Neuronal stem cell (in vitro differentiated cells): ENCODE data around the gene NTRK2.

Experiments
- DNase-seq: peaks from one replicate; pipeline ENCODE4 v3.0.0-alpha.2; 2013; ENCODE audit warnings: low spot score
- H2AFZ ChIP-seq: one replicate; pipeline ENCODE4 v1.6.1; 2013; ENCODE audit warnings: mild to moderate bottlenecking, low read length, inconsistent platforms
- H2AK5ac ChIP-seq: 2 replicates; pipeline ENCODE4 v1.6.1; 2013; ENCODE audit warnings: low read depth, mild to moderate bottlenecking, inconsistent platforms, low read length, moderate library complexity, mixed read lengths
- H2BK120ac ChIP-seq: 2 replicates; pipeline ENCODE4 v1.6.1; 2013; ENCODE audit warnings: low read depth, mild to moderate bottlenecking, inconsistent platforms, low read length, moderate library complexity, mixed read lengths
- H2BK12ac ChIP-seq: one replicate; pipeline ENCODE4 v1.6.1; 2013; ENCODE audit warnings: low read length, inconsistent platforms
- H2BK15ac ChIP-seq: 2 replicates; pipeline ENCODE4 v1.6.1; 2013; ENCODE audit warnings: mild to moderate bottlenecking, low read length, inconsistent platforms, mixed read lengths
- H2BK5ac ChIP-seq: one replicate; pipeline ENCODE4 v1.6.1; 2013; ENCODE audit warnings: inconsistent platforms, mild to moderate bottlenecking, low read length, moderate library complexity
- H3K14ac ChIP-seq: one replicate; pipeline ENCODE4 v1.6.1; 2013; ENCODE audit warnings: low read length, inconsistent platforms
- H3K18ac ChIP-seq: 2 replicates; pipeline ENCODE4 v1.6.1; 2013; ENCODE audit warnings: low read length, inconsistent platforms
- H3K23ac ChIP-seq: 2 replicates; pipeline ENCODE4 v1.6.1; 2013; ENCODE audit warnings: low read depth, mild to moderate bottlenecking, mixed read lengths, low read length, inconsistent platforms; ENCODE audit not compliant: poor library complexity
- H3K27ac ChIP-seq: replicated peaks from 3 replicates; pipeline ENCODE4 v1.5.1; 2013; ENCODE audit warnings: low read length, inconsistent platforms
- H3K27me3 ChIP-seq, 3 experiments: 2 replicates each; pipeline ENCODE4 v1.6.1; 2013; ENCODE audit warnings: low read length in 3 of 3, mild to moderate bottlenecking in 2 of 3, inconsistent platforms in 1 of 3, low read depth in 1 of 3, mixed read lengths in 1 of 3, moderate library complexity in 1 of 3; ENCODE audit not compliant: control insufficient read depth in 3 of 3, insufficient read depth in 3 of 3
- H3K36me3 ChIP-seq, 2 donors: replicated peaks in 1 of 2; 2 replicates each; pipeline ENCODE4 v1.6.1; 2013; ENCODE audit warnings: low read length in 2 of 2; ENCODE audit not compliant: control insufficient read depth in 2 of 2, insufficient read depth in 2 of 2
- H3K4ac ChIP-seq: 2 replicates; pipeline ENCODE4 v1.6.1; 2013; ENCODE audit warnings: inconsistent platforms, mild to moderate bottlenecking, low read length, moderate library complexity
- H3K4me1 ChIP-seq, 2 donors: 1 replicate in 1 of 2; 2 replicates in 1 of 2; pipeline ENCODE4 v1.6.1; 2013; ENCODE audit warnings: low read length in 2 of 2, low read depth in 1 of 2; ENCODE audit not compliant: control insufficient read depth in 2 of 2, insufficient read depth in 1 of 2
- H3K4me2 ChIP-seq: one replicate; pipeline ENCODE4 v1.6.1; 2013; ENCODE audit warnings: mild to moderate bottlenecking, low read length, inconsistent platforms; ENCODE audit not compliant: insufficient read depth, poor library complexity, severe bottlenecking
- H3K4me3 ChIP-seq, 2 donors: 2 replicates each; pipeline ENCODE4 v1.5.1; 2013; ENCODE audit warnings: low read length in 2 of 2, mild to moderate bottlenecking in 2 of 2, inconsistent platforms in 1 of 2, moderate library complexity in 1 of 2
- H3K79me1 ChIP-seq: one replicate; pipeline ENCODE4 v1.6.1; 2013; ENCODE audit warnings: low read depth, mild to moderate bottlenecking, inconsistent platforms, low read length, moderate library complexity
- H3K9ac ChIP-seq: one replicate; pipeline ENCODE4 v1.6.1; 2013; ENCODE audit warnings: mild to moderate bottlenecking, low read depth, low read length, inconsistent platforms; ENCODE audit not compliant: poor library complexity
- H3K9me3 ChIP-seq, 2 donors: replicated peaks in 1 of 2; 2 replicates each; pipeline versions ENCODE3 to v1.6.1; 2013; ENCODE audit warnings: low read length in 2 of 2, mild to moderate bottlenecking in 2 of 2, inconsistent platforms in 1 of 2, low read depth in 1 of 2, mixed read lengths in 1 of 2, moderate library complexity in 1 of 2; ENCODE audit not compliant: control insufficient read depth in 2 of 2, insufficient read depth in 1 of 2
- H4K8ac ChIP-seq: one replicate; pipeline ENCODE4 v1.6.1; 2013; ENCODE audit warnings: low read depth, mild to moderate bottlenecking, inconsistent platforms, low read length, moderate library complexity
- H4K91ac ChIP-seq: one replicate; pipeline ENCODE4 v1.6.1; 2013; ENCODE audit warnings: low read length, low read depth, mild to moderate bottlenecking, inconsistent platforms; ENCODE audit not compliant: poor library complexity
- WGBS, 2 donors: extraction: QIAGEN DNeasy Blood & Tissue Kit; methylation state at CpG; one replicate each; pipeline ENCODE4 v1.1.7; 2013; ENCODE audit warnings: missing lambda C conversion rate in 2 of 2, mixed read lengths in 1 of 2; ENCODE audit not compliant: insufficient read length in 2 of 2, insufficient replicate concordance in 1 of 2; ENCODE audit errors: extremely low coverage in 2 of 2; 5-methylcytosine and 5-hydroxymethylcytosine counted together

Gene NTRK2

GRCh38 chr9:84940294-84940693, 270.8 kb downstream of the NTRK2 start:
- Histone ChIP-seq H3K9me3 (peaks cover 0 to 2% of the 10 kb centered on the region in 2 donors), H2BK12ac (no peak overlapping the region), H2AK5ac (no peak overlapping the region), H3K23ac (no peak overlapping the region), H3K9ac (no peak overlapping the region), H2BK120ac (no peak overlapping the region), H3K14ac (no peak overlapping the region), H2AFZ (no peak overlapping the region), H2BK5ac (no peak overlapping the region), H3K18ac (no peak overlapping the region), H4K8ac (no peak overlapping the region), H3K4me2 (no peak overlapping the region), H3K4ac (no peak overlapping the region), H3K27ac (no peak overlapping the region), H3K4me3 (no peak overlapping the region), H3K27me3 (no peaks in the 10 kb centered on the region), H2BK15ac (no peak overlapping the region), H3K4me1 (peaks cover 10 to 26% of the 10 kb centered on the region in 2 donors), H4K91ac (no peak overlapping the region), H3K36me3 (no peaks in the 10 kb centered on the region), H3K79me1 (no peaks in the 10 kb centered on the region)
- DNase-seq = no peak
- no CpG with 5 or more reads among the region's 2 CpGs for WGBS, 2 donors

DNA sequence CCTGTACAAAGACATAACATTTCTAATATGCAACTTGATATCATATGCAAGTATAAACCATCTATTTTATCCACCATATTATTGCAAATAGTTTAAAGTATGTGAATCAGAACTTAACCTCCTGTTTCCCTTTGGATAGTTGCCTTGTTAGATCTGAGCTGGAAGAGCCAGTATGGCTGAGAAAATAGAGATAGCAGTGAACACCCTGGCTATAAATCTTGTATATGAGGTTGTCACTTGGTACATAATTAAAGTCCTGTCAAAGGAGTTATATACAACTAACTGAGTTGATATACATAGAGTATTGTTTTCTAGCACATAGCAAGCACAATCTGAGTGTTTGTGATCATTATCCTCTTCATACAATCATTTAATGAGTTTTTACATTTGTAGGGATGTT, 272.3 kb downstream of the NTRK2 start:
- Histone ChIP-seq H2AK5ac (no peak overlapping the region), H3K9ac (no peak overlapping the region), H3K9me3 (peaks cover 0 to 2% of the 10 kb centered on the region in 2 donors), H2BK12ac (no peak overlapping the region), H2BK5ac (no peak overlapping the region), H3K4me2 (no peak overlapping the region), H3K4ac (no peak overlapping the region), H3K23ac (no peak overlapping the region), H4K8ac (no peak overlapping the region), H2BK120ac (no peak overlapping the region), H2BK15ac (no peak overlapping the region), H3K4me1 (peaks cover 6 to 16% of the 10 kb centered on the region in 2 donors), H3K4me3 (no peak overlapping the region), H2AFZ (no peak overlapping the region), H3K79me1 (no peaks in the 10 kb centered on the region), H3K36me3 (no peaks in the 10 kb centered on the region), H4K91ac (no peak overlapping the region), H3K14ac (no peak overlapping the region), H3K18ac (no peak overlapping the region), H3K27me3 (no peaks in the 10 kb centered on the region), H3K27ac (no peak overlapping the region)
- no peak for DNase-seq

DNA sequence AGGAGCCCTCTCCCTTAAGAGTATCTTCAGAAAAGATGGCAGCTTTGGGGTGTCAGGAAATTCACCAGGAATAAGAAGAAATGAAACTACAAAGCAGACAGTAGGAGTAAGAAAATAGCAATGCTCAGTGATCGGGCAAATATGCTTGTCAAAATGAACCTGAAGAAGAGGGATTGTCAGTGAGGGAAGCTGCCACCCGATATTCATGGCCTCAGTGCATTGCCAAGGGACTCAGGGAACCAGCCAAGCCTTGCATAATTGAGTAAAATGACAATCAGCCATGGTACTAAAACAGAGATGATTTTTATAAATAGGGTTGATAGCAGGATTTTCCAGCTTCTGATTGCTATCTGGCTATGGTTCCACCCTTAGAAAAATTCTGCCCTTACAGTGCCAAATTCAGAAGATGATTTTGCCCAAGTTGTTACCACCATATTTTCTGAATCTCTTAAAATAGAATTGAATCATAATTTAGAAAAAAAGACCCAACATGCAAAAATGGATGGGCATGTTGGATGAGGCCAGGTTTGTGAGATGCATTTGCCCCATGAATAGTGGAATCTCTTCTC, 274.0 kb downstream of the NTRK2 start:
- no peak overlapping the region for H3K23ac ChIP-seq
- H2AK5ac ChIP-seq = no peak overlapping the region
- no peak overlapping the region for H2AFZ ChIP-seq
- no peak overlapping the region for H3K4me2 ChIP-seq
- H3K9me3 ChIP-seq = peaks cover 2% of the 10 kb centered on the region in 2 donors
- no peak overlapping the region for H3K18ac ChIP-seq
- H3K14ac ChIP-seq = no peak overlapping the region
- H3K4me3 ChIP-seq = no peak overlapping the region
- H3K9ac ChIP-seq = no peak overlapping the region
- no peaks in the 10 kb centered on the region for H3K79me1 ChIP-seq
- no peak overlapping the region for H2BK12ac ChIP-seq
- no CpG with 5 or more reads among the region's 2 CpGs for WGBS, 2 donors
- H2BK5ac ChIP-seq = no peak overlapping the region
- no peak overlapping the region for H4K91ac ChIP-seq
- DNase-seq = no peak
- no peak overlapping the region for H2BK120ac ChIP-seq
- H3K4me1 ChIP-seq = peaks cover 0 to 7% of the 10 kb centered on the region in 2 donors
- H3K27ac ChIP-seq = no peak overlapping the region
- H4K8ac ChIP-seq = no peak overlapping the region
- H2BK15ac ChIP-seq = no peak overlapping the region
- no peaks in the 10 kb centered on the region for H3K36me3 ChIP-seq
- no peak overlapping the region for H3K4ac ChIP-seq
- H3K27me3 ChIP-seq = no peaks in the 10 kb centered on the region

DNA sequence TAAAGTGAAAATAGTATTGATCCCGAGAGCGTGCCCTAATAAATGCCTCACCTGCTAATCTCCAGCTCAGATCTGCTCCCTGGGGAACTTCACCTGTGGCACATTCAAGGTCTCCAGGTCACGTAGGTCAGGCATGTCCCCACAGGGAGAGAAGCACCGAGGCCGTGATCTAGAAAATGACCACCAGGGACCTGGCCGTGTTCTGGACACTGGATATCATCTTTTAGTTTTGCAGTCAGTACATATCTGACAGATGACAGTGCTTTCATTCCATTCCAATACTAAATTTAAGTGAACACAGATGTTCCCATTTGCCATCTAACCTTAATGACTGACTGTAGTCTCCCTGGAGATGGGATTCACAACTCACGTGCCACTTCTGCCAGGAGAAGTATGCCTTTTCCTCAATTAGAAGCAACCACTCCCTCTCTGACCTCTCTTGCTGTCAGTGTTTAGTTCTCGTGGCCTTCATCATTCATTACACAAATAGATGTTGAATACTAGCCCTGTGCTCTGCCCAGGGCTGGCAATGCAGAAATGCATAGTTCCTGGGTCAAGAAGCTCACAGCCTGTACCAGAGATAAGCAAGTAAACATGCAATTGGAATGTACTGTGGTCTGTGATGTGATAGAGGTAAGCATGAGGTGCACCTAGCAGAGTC, 276.5 kb downstream of the NTRK2 start:
- Histone ChIP-seq H4K91ac (no peak overlapping the region), H3K9me3 (peaks cover 2% of the 10 kb centered on the region in 2 donors), H3K36me3 (no peaks in the 10 kb centered on the region), H2BK15ac (no peak overlapping the region), H3K18ac (no peak overlapping the region), H2BK12ac (peak overlapping the region; percentile 9), H3K14ac (no peak overlapping the region), H4K8ac (no peak overlapping the region), H3K4me1 (peaks cover 0 to 13% of the 10 kb centered on the region in 2 donors), H2AK5ac (no peak overlapping the region), H3K4ac (no peak overlapping the region), H3K23ac (no peak overlapping the region), H3K4me2 (no peak overlapping the region), H2BK5ac (no peak overlapping the region), H3K79me1 (no peaks in the 10 kb centered on the region), H3K4me3 (no peak overlapping the region), H3K27ac (no peak overlapping the region), H2BK120ac (no peak overlapping the region), H3K9ac (no peak overlapping the region), H3K27me3 (no peaks in the 10 kb centered on the region), H2AFZ (no peak overlapping the region)
- no CpG with 5 or more reads among the region's 8 CpGs for WGBS, 2 donors
- no peak for DNase-seq
